ENCODE data around the gene GALNT1. TPM values are rescaled to one million over a fixed set of nuclear protein-coding genes. Genes with fewer than 3 reads are reported as not detected.
"Not testable (repeated sequence)": the region's sequence is repeated elsewhere in the genome, so short reads cannot be mapped to it uniquely, and the experiment has no call there.

The GALNT1 gene
- total RNA-seq, 1 experiment from 2014 or later: 105 TPM

- Mint-ChIP-seq H3K4me1 (ENCODE audit: low read depth, unreplicated experiment) (peaks cover 13% of the 10 kb centered on the region), H3K36me3 (ENCODE audit: insufficient read depth, unreplicated experiment) (no peaks in the 10 kb centered on the region), H3K27me3 (ENCODE audit: unreplicated experiment) (no peaks in the 10 kb centered on the region), H3K4me3 (ENCODE audit: low read depth, unreplicated experiment) (no peak overlapping the region), H3K9me3 (ENCODE audit: low read depth, unreplicated experiment) (peaks cover 6% of the 10 kb centered on the region), H3K27ac (ENCODE audit: unreplicated experiment) (no peak overlapping the region)
- no peak for DNase-seq
- CTCF ChIA-PET: interaction anchor here (0.5 kb wide), 1 partner anchor 147 kb away, joined by 3 read pairs; no protein-coding TSS in a partner anchor
- intact Hi-C loops (cut with micrococcal nuclease; ENCODE audit: unreplicated experiment): no loop called here
- TF ChIP-seq CTCF (IDR thresholded peaks at IDR 0.05; ENCODE audit: unreplicated experiment): no peak
- no TSS peak for BruUV-seq (replicated peaks)
Measured at GRCh38 chr18:35572644-35573043, 8.9 kb upstream of the GALNT1 start.

- H3K9me3 Mint-ChIP-seq (ENCODE audit: low read depth, unreplicated experiment): peaks cover 6% of the 10 kb centered on the region
- intact Hi-C loops (cut with micrococcal nuclease; ENCODE audit: unreplicated experiment): no loop called here
- H3K27me3 Mint-ChIP-seq (ENCODE audit: unreplicated experiment): no peaks in the 10 kb centered on the region
- DNase-seq: no peak
- CTCF ChIA-PET: no interaction called here
- BruUV-seq (replicated peaks): no TSS peak
- peaks cover 17% of the 10 kb centered on the region for H3K4me1 Mint-ChIP-seq (ENCODE audit: low read depth, unreplicated experiment)
- no peak overlapping the region for H3K4me3 Mint-ChIP-seq (ENCODE audit: low read depth, unreplicated experiment)
- H3K36me3 Mint-ChIP-seq (ENCODE audit: insufficient read depth, unreplicated experiment): no peaks in the 10 kb centered on the region
- no peak for TF ChIP-seq CTCF (IDR thresholded peaks at IDR 0.05; ENCODE audit: unreplicated experiment)
- no peak overlapping the region for H3K27ac Mint-ChIP-seq (ENCODE audit: unreplicated experiment)
Measured at GRCh38 chr18:35573531-35573930, 8.0 kb upstream of the GALNT1 start.

- intact Hi-C loops (cut with micrococcal nuclease; ENCODE audit: unreplicated experiment): loop anchor here (5.0 kb wide), 1 partner anchor 169 kb away; no protein-coding TSS in a partner anchor
- Mint-ChIP-seq H3K4me1 (ENCODE audit: low read depth, unreplicated experiment) (peaks cover 24% of the 10 kb centered on the region), H3K36me3 (ENCODE audit: insufficient read depth, unreplicated experiment) (peaks cover 12% of the 10 kb centered on the region)
- DNase-seq; BruUV-seq (replicated peaks); CTCF ChIA-PET; H3K27me3 Mint-ChIP-seq (ENCODE audit: unreplicated experiment); H3K27ac Mint-ChIP-seq (ENCODE audit: unreplicated experiment); H3K9me3 Mint-ChIP-seq (ENCODE audit: low read depth, unreplicated experiment); H3K4me3 Mint-ChIP-seq (ENCODE audit: low read depth, unreplicated experiment): not testable (repeated sequence)
Measured at GRCh38 chr18:35576240-35576845, 5.2 kb upstream of the GALNT1 start.

GRCh38 chr18:35577045-35577848, 4.3 kb upstream of the GALNT1 start:
- no peaks in the 10 kb centered on the region for H3K27me3 Mint-ChIP-seq (ENCODE audit: unreplicated experiment)
- peaks cover 6% of the 10 kb centered on the region for H3K9me3 Mint-ChIP-seq (ENCODE audit: low read depth, unreplicated experiment)
- H3K4me3 Mint-ChIP-seq (ENCODE audit: low read depth, unreplicated experiment): no peak overlapping the region
- DNase-seq: peak; percentile 24
- CTCF ChIA-PET: no interaction called here
- H3K36me3 Mint-ChIP-seq (ENCODE audit: insufficient read depth, unreplicated experiment): peaks cover 17% of the 10 kb centered on the region
- no peak for TF ChIP-seq CTCF (IDR thresholded peaks at IDR 0.05; ENCODE audit: unreplicated experiment)
- H3K27ac Mint-ChIP-seq (ENCODE audit: unreplicated experiment): no peak overlapping the region
- peaks cover 24% of the 10 kb centered on the region for H3K4me1 Mint-ChIP-seq (ENCODE audit: low read depth, unreplicated experiment)
- intact Hi-C loops (cut with micrococcal nuclease; ENCODE audit: unreplicated experiment): loop anchor here (5.0 kb wide), 1 partner anchor 170 kb away; no protein-coding TSS in a partner anchor
- BruUV-seq (replicated peaks): no TSS peak
